HG03175 (cell line): ENCODE measurements around the gene KRTAP10-2.

Experiments
- ATAC-seq: cut with Tn5 transposase; IDR thresholded peaks from one replicate; pipeline ENCODE4 v1.9.1; 2021; ENCODE audit warnings: mild to moderate bottlenecking, moderate library complexity; ENCODE audit not compliant: unreplicated experiment

The KRTAP10-2 gene

DNA sequence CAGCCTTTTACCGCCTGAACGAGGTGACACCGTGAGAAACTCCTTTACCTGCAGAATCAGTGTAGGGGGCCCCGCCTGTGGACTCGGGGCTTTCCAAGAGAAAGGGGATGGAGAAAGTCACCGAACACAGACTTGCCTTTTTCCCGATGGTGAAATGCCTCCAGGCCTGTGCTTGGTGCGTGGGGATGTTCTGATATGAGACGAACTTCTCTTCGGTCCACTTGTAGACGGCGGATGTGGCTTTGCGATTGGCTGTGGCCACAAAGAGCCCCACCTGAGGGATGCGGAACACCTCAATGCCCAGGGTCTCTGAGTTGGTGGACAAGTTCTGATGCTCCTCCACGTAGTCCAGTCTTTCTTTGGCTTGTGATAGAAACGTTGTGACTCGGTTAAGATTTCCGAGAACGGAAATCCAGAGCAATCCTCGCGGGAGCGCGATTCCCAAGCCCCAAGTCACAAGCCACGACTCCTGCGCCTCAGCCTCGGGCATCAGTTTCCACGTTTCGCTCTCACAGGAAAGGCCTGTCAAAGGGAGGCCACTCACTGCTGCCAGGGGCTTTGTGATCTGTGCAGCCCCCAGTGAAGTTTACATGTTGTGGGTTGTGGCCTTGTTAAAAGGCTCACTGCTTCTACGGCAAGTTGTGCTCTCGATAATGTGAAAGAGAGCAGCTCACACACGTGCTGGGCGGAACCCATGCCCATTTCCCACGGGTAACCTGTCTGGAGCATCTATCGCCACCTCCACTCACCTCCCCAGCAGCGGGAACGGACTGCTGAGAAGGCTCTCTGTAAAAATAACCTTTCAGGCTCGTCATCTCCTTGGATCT is 23.9 kb downstream of the KRTAP10-2 start:
- no peak for ATAC-seq

DNA sequence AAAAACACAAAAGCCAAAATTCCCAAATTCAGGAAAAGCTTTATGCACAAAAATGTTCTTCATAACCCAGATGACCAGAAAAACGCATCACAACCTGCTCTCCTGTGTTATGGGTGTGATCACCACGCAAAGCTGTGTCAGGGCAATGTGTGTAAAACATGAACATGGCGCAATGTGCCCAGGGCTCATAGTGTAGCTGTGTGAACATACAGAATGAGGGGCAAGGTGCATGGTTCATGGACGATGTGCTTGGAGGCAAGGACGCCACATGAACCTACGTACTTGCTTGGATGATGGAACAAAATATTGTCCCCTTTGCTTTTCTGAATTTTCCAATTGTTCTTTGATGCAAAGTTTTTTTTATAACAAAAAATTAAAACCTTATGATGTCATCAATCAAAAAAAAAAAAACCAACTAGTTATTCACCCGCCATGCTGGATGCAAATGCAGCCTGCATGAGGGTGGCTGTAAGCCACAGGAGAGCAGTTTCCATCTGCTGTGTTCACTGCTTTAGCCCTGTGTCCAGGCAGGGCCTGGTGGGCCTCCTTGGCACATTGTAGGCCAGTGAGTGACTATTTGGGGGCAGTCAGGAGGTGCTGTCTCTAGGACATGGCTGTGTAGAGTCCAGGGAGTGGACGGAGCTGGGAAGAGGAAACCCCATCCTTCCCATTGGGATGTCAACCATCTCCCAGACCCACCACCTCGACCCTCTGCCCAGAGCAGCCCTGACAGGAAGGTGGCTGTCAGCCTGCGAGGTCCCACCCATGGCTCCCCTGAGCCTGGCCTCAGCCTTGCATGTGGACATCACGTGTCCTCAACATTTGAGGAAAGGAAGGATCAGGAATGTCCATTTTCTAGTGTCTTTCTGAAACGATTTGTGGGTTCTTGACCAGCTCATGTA is 25.0 kb downstream of the KRTAP10-2 start:
- no peak for ATAC-seq

DNA sequence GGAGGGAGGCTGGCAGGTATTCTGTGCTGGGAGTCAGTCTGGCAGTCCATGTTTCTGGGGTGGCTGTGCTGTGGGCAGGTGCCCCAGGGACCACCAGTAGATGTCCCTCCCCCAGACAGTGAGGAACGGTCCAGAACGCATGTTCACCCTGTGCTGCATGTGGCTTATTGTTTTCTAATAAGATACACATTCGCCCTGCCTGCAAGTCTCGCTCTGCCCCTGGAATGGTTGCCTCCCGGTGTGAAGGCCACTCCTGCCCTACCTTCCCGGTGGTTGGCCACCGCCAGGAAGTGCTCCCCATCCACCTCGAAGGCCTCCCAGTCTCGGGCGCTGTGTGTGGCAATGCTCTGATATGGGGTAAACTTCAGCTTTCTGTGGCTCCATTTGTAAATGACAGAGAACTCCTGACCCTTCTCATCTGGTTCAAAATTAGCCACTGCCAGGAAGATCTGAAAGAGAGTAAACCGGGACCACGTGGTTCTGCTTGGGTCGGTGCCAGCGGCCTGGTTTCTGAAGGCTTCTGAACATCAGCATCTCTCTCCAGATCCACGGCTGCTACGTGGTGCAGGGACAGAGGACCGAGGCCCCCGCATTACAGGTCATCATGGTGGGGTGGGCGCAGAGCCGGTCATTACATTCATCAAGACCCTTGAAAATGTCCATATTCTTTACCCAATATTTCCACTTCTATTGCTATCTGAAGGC is 25.8 kb downstream of the KRTAP10-2 start:
- ATAC-seq: no peak

DNA sequence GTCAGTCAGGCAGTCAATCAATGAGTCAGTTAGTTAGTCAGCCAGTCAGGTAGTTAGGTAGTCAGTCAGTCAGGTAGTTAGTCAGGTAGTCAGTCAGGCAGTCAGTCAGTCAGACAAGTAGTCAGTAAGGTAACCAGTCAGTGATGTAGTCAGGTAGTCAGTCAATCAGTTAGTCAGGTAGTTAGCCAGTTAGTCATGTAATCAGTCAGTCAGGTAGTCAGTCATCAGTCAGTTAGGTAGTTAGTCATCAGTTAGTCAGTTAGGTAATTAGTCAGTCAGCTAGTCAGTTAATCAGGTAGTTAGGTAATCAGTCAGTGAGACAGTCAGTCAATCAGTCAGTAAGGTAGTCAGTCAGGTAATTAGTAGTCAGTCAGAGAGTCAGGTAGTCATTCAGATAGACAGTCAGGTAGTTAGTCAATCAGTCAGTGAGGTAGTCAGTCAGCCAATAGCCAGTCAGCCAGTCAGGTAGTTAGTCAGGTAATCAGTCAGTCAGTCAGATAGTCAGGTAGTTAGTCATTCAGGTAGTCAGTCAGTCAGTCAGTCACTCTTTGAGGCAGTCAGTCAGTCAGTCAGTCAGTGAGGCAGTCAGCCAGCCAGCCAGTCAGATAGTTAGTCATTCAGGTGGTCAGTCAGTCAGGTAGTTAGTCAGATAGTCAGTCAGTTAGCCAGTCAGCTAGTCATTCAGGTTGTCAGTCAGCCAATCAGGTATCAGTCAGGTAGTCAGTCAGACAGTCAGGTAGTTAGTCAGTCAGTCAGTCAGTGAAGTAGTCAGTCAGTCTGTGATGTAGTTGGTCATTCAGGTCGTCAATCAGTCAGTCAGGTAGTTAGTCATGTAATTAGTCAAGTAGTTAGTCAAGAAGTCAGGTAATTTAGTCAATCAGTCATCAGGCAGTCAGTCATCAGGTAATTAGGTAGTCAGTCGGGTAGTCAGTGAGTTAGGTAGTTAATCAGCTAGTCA is 26.6 kb downstream of the KRTAP10-2 start:
- ATAC-seq: no peak

DNA sequence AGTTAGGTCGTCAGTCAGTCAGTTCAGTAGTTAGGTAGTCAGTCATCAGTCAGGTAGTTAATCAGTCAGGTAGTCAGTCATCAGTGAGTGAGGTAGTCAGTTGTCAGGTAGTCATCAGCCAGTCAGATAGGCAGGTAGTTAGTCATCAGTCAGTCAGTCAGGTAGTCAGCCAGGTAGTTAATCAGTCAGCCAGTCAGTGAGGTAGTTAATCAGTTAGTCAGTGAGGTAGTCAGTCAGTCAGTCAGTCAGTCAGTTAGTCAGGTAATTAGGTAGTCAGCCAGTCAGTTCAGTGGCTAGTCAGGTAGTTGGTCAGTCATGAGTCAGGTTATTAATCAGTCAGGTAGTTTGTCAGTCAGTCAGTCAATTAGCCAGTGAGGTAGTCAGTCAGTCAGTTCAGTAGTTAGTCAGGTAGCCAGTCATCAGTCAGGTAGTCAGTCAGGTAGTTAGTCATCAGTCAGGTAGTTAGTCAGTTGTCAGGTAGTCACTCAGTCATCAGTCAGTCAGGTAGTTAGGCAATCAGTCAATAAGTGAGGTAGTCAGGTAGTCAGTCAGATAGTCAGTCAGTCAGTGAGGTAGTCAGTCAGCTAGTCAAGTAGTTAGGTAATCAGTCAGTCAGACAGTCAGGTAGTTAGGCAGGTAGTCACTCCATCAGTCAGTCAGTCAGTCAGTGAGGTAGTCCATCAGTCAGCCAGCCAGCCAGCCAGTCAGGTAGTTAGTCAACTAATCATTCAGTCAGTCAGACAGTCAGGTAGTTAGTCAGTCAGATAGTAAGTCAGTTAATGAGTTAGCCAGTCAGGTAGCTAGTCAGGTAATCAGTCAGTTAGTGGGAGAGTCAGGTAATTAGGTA is 27.5 kb downstream of the KRTAP10-2 start:
- no peak for ATAC-seq

DNA sequence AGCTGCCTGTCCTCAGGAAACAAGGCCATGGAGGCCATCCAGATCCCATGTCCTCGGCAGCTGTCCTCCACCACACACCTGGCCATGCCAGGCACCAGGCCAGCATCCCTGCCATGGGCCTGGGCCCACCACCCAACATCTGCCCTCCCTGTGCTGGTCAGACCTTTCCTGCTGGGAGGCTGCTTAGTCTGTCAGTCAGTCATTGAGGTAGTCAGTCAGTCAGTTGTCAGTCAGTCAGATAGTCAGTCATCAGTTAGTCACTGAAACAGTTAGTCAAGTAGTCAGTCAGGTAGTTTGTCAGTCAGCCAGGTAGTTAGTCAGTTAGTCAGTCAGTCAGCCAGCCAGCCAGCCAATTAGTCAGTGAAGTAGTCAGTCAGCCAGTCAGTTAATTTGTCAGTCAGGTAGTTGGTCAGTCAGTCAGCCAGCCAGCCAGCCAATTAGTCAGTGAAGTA is 28.5 kb downstream of the KRTAP10-2 start:
- ATAC-seq: no peak

DNA sequence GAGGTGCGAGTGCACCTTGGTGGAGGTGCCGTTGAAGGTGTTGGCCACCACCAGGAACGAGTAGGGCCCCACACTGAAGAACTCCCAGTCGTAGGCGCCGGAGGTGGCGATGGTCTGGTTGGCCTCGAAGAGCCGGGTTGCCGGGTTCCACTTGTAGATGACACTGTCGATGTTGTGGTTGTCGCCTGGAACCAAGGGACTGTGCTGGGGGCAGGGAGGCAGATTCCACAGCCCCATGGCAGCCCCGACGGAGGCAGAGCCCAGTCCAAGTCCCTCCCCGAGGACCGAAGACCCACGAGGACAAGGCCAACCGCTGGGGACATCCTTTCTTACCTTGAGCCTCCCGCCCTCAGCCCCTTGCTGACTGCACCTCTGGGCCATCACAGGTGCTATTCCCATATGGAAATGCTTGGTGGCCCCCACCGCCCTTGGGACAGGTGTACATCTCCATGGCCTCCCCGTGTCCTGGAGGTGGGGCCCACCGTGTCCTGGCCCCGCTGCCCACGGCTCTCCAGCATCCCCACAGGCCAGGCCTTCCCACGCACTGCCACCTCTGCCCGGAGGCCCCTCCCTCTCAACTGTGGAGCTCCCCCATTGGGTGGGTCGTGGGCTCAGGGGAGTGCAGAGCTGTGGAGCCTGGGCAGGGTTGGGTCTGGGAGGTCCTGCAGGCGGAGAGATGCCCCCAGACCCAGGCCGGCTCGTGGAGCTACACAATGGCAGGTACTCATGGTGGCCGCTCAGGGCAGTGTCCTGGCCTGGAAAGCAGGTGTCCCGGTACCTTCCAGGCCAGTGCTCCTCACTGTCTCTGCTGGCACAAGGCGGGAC is 29.2 kb downstream of the KRTAP10-2 start:
- no peak for ATAC-seq

DNA sequence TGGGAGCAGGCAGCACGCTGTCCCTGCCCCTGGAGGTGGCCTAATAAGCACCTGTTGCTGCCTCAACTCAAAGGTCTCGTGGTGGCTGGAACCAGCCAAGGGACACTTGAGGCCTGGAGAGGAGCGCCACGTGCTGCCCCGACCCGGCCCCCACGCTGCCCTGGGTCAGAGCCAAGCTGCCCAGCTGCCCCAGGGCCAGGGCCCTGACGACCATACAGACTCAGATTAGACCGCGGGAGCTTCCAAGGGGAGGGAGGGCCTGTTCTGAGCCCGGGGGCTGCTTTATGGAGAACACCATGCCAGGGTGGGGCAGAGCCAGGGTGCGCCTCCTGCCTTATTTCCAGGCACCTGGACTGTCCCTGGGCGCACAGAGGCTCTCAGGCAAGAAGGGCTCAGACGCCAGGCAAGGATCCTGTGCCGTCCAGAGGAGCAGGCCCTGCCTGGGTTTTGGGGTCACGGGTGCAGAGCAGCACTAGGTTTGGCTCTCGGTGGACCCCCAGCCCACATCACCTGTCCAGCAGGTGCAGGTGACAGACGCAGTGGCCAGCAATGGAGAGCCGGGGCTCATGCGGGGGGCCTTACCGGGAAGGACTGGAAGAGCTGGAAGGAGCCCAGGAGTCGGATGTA is 29.9 kb downstream of the KRTAP10-2 start:
- ATAC-seq: no peak

DNA sequence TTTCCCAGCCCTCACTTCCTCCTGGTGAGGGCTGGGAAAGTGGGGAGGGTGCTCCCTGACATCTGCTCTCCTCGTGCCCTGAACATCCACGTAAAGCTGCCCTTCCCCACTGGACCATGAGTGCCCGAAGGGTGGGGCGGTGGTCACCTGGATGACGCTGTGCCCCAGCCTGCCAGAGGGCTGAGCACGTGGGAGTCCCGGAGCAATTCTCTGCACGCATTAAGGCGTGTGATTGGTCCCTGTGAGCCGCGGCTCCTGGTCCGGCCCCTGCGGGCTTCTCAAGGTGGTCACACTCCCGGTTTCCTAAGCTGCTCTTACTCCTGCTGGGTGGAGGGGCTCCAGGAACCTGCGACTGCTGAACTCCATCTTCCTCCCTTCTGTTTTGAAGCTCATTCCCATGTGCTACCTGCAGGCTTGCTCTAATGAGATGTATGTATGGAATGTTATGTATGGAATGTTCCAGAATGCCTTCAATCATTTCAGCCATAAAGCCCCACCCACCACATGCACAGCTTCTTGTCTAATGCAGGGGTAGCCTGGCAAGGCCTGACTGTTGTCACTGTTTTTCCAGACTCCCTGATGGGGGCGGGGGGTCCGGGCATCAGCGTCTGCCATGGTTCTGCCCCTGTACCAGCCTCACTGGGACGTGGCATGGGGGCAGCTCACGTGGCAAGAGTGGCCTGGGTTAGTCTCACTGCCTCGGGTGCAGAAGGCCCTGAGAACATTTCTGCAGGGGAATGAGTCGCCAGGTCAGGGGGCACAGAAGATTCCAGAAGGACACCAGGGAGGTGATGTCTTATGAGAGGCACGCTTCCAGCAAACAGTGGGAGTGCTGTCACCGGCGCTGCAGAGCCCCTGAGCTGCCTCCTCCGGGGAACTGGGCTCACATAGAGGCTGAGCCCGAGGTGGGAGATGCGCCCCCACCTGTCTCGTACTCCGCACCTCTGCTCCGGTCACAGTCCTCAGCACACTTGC is 30.7 kb downstream of the KRTAP10-2 start:
- ATAC-seq: no peak

DNA sequence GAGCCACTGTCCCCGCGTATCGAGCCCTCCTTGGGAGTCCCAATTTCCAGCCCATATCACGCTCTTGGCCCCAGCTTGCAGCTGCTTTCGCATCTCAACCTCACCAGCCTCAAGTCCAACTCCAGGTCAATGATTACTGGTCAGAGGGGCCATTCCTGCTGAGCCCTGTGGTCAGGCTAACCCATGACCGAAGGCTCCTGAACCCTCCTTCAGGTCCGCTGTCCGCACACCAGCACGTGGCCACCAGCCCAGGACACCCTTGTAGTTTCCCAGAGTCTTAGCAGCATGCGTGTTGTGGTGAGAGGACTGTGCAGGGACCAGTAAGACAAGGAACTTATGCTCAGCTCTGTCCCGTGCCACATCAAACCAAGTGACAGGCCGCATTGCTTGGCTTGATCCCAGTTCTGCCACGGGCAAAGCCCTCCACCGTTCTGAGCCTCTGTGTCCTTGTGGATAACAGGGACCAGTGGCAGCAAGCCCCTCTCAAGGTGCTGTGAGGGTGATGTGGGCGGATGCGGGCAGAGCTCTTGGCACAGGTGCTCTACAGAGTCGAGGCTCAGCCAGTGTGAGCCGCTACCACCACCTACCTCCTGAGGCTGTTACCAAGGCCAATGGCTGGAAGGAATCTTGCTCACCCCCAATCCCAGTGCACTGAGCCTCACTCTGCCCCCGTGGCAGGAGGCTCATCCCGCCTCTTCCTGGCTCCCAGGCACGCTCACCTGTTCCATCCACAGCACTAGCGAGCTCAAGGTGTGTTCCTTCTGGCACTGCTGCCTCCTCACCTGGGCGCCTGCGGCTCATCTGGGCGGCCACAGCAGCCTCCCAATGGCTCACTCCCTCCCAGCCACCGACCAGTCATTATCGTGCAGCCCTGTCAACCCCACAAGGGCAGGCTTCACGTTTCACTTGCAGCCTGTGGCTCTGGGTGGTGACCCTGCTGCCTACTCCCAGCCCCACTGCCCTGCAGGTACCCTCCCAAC is 31.7 kb downstream of the KRTAP10-2 start:
- ATAC-seq: no peak

DNA sequence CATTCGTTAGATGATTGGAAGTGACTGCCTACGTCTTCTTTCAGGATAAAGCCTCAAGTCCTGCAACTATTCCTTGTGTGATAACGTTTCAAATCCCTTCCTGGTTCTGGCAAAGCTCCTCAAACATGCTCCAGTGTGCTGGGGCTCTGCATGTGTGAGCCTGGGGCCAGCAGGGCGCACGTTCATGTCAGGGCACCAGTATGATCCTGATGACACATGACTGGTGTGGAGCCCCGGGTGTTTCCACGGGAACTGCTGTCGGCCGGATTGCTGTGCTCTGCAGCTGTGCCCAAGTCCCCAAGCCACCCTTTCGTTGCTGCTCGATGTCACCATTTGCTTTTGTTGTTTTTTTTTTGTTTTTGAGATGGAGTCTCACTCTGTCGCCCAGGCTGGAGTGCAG is 32.6 kb downstream of the KRTAP10-2 start:
- no peak for ATAC-seq

DNA sequence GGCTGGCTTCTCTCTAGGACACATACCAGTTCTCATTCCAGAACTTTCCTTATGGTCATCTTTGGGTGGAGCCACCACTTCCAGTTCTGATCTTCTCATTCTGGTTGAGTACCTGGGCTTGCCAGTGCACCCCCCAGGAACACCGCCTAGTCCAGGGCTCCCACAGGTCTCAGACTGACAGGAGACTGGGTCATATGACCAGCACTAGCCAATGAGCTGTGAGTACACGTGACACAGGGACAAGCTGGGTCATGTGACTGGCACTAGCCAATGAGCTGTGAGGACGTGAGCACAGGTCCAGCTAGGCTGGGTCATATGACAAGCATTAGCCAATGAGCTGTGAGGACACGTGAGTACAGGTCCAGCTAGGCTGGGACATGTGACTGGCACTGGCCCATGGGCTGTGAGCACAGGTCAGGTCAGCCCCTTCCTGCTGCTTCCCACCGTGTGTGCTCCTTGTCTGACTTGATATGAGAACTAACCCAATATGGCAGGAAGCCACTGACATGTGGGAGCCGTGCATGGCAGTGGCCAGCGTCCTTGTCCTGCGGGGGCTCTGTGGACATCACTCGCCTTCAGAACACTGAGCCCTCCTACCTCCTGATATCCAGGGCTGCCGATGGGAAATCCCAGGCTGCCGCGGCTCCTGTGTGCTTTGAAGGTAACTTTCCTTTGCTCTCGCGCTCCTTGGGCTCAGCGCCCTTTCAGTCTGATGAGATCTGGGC is 34.0 kb downstream of the KRTAP10-2 start:
- no peak for ATAC-seq

DNA sequence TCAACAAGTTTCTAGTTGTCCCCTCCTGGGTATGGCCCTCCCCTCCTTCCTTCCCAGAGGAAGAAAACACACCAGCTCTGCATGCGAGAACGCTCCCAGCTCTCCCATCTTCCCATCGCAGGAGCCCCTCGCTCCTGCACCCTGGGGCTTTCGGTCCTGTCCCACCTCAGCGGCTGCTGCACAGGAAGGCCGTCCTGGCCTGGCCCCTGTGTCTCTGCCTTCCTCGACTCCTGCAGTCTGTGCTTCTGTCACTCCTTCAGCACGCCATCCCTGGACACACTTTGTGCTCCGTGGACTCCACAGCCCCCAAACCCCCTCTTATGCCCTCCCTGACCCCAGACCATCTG is 34.5 kb downstream of the KRTAP10-2 start:
- ATAC-seq: no peak

DNA sequence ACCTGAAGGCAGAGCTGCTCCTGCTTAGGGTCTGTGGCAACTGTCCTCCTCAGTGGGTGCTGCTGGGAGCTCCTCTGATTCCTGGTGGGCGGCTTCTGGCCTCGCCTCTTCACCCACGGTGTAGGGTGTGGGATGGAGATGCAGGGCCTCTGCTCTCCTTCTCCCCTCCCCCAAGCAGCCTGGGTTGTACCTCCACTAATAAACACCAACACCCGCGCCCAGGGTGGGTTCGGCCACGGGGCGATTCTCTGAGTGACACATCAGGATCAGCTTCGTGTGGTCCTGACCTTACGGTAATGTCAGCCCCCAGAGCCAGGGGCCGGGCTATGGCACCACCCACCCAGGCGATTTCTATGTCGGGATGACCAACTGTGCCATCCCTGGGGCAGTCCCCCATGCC is 35.0 kb downstream of the KRTAP10-2 start:
- ATAC-seq: no peak
